GM12891 (cell line): ENCODE data around the gene TRAPPC2.
"Not testable (repeated sequence)": the region's sequence is repeated elsewhere in the genome, so short reads cannot be mapped to it uniquely, and the experiment has no call there.

Experiments
- PAX5 ChIP-seq: IDR thresholded peaks from 2 replicates; pipeline ENCODE4 v1.6.1; 2011; ENCODE audit warnings: low read length, moderate library complexity, mild to moderate bottlenecking; ENCODE audit not compliant: insufficient read depth, severe bottlenecking
- POLR2A ChIP-seq: IDR thresholded peaks from 2 replicates; pipeline ENCODE4 v1.6.1; 2011; ENCODE audit warnings: low read depth, low read length, control low read depth
- POLR2AphosphoS5 ChIP-seq: IDR thresholded peaks from 2 replicates; pipeline ENCODE4 v1.6.1; 2011; ENCODE audit warnings: low read depth, low read length, control low read depth
- POU2F2 ChIP-seq: IDR thresholded peaks from 2 replicates; pipeline ENCODE4 v1.6.1; 2011; ENCODE audit warnings: low read depth, mild to moderate bottlenecking, control low read depth, low read length, moderate library complexity
- SPI1 ChIP-seq: IDR thresholded peaks from 2 replicates; pipeline ENCODE4 v1.6.1; 2011; ENCODE audit warnings: low read depth, low read length, control low read depth
- TAF1 ChIP-seq: IDR thresholded peaks from 2 replicates; pipeline ENCODE4 v1.6.1; 2011; ENCODE audit warnings: low read depth, low read length, control low read depth

DNA sequence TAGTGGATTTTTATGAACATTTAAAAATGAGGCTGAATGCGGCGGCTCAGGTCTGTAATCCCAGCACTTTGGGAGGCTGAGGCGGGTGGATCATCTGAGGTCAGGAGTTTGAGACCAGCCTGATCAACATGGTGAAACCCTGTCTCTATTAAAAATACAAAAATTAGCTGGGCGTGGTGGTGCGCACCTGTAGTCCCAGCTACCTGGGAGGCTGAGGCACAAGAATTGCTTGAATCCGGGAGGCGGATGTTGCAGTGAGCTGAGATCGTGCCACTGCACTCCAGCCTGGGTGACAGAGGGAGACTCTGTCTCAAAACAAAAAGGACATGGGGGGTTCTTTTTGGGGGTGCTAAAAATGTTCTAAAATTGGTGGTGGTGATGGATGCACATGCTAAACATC, 64.7 kb downstream of the TRAPPC2 start:
- not testable (repeated sequence) for TF ChIP-seq POLR2AphosphoS5, POLR2A, SPI1, TAF1, PAX5, POU2F2
